Type B pancreatic cell (in vitro differentiated cells): Measurements from ENCODE around the gene ZNF546. TPM values are rescaled to one million over a fixed set of nuclear protein-coding genes. Genes with fewer than 3 reads are reported as not detected.

Source experiments
- DNase-seq: peaks from one replicate; pipeline ENCODE4 v3.0.0; 2021; ENCODE audit warnings: mixed read lengths; ENCODE audit not compliant: unreplicated experiment; ENCODE audit errors: extremely low spot score
- H3K27ac Mint-ChIP-seq: 2 replicates; pipeline ENCODE4 v1.8.0; 2021; ENCODE audit warnings: mild to moderate bottlenecking, mixed read lengths
- H3K27me3 Mint-ChIP-seq: 2 replicates; pipeline ENCODE4 v1.8.0; 2021; ENCODE audit warnings: mixed read lengths
- H3K36me3 Mint-ChIP-seq: 2 replicates; pipeline ENCODE4 v1.8.0; 2021; ENCODE audit warnings: mixed read lengths
- H3K4me1 Mint-ChIP-seq: one replicate; pipeline ENCODE4 v1.8.0; 2021; ENCODE audit warnings: mixed read lengths; ENCODE audit not compliant: unreplicated experiment
- H3K4me3 Mint-ChIP-seq: 2 replicates; pipeline ENCODE4 v1.8.0; 2021; ENCODE audit warnings: mild to moderate bottlenecking, mixed read lengths
- H3K9me3 Mint-ChIP-seq: 2 replicates; pipeline ENCODE4 v1.8.0; 2021; ENCODE audit warnings: mixed read lengths
- CTCF ChIP-seq: fragments of 200-600 bp; sonication (generic); conservative IDR thresholded peaks from 2 replicates; pipeline ENCODE4 v1.5.0; 2021; ENCODE audit warnings: antibody characterized with exemption, mild to moderate bottlenecking
- total RNA-seq: library from RNA; stranded (reverse); gene quantifications from 2 replicates; pipeline ENCODE4 v1.2.1, GENCODE V29; 2021; ENCODE audit warnings: low replicate concordance

Gene ZNF546
- total RNA-seq, 1 donor from 2014 or later: 5.5 TPM

GRCh38 chr19:39994361-39994760, 2.5 kb upstream of the ZNF546 start:
- Mint-ChIP-seq H3K9me3 (peaks cover 12% of the 10 kb centered on the region), H3K27me3 (no peaks in the 10 kb centered on the region), H3K36me3 (peaks cover 22% of the 10 kb centered on the region), H3K4me1 (peaks cover 25% of the 10 kb centered on the region), H3K27ac (no peak overlapping the region), H3K4me3 (no peak overlapping the region)
- DNase-seq: no peak
- TF ChIP-seq CTCF: no peak

- no peak for TF ChIP-seq CTCF
These were observed 1.1 kb upstream of the ZNF546 start for GRCh38 chr19:39995794-39996193.

GRCh38 chr19:39996218-39996810, 546 bp upstream of the ZNF546 start:
- DNase-seq: no peak
- Mint-ChIP-seq H3K27ac (peak overlapping the region; percentile 89), H3K4me3 (peak overlapping the region; percentile 96), H3K36me3 (peaks cover 17% of the 10 kb centered on the region), H3K4me1 (peaks cover 25% of the 10 kb centered on the region), H3K9me3 (peaks cover 12% of the 10 kb centered on the region), H3K27me3 (no peaks in the 10 kb centered on the region)
- no peak for TF ChIP-seq CTCF

More at GRCh38 chr19:39995794-39996193, 1.1 kb upstream of the ZNF546 start:
- Mint-ChIP-seq H3K4me3 (peak overlapping the region; percentile 96), H3K27me3 (no peaks in the 10 kb centered on the region), H3K4me1 (peaks cover 25% of the 10 kb centered on the region), H3K27ac (no peak overlapping the region), H3K36me3 (peaks cover 17% of the 10 kb centered on the region), H3K9me3 (peaks cover 12% of the 10 kb centered on the region)
- DNase-seq: no peak

- peaks cover 14% of the 10 kb centered on the region for H3K36me3 Mint-ChIP-seq
- H3K4me1 Mint-ChIP-seq: peaks cover 25% of the 10 kb centered on the region
- H3K9me3 Mint-ChIP-seq: peaks cover 12% of the 10 kb centered on the region
- H3K4me3 Mint-ChIP-seq: peak overlapping the region; percentile 96
- TF ChIP-seq CTCF: no peak
- no peak for DNase-seq
- H3K27me3 Mint-ChIP-seq: no peaks in the 10 kb centered on the region
- no peak overlapping the region for H3K27ac Mint-ChIP-seq
These were observed 867 bp downstream of the ZNF546 start for GRCh38 chr19:39997638-39998216.

GRCh38 chr19:39998501-39998900, 1.6 kb downstream of the ZNF546 start:
- Mint-ChIP-seq H3K27me3 (no peaks in the 10 kb centered on the region), H3K4me1 (peaks cover 25% of the 10 kb centered on the region), H3K4me3 (peak overlapping the region; percentile 96), H3K36me3 (peaks cover 14% of the 10 kb centered on the region), H3K27ac (no peak overlapping the region), H3K9me3 (peaks cover 12% of the 10 kb centered on the region)
- TF ChIP-seq CTCF: no peak
- DNase-seq: no peak
